Lower leg skin (tissue), 4 donors: Measurements from ENCODE around the gene KDELR3. TPM values are rescaled to one million over a fixed set of nuclear protein-coding genes. Genes with fewer than 3 reads are reported as not detected.

Source experiments
- DNase-seq, 2 donors: peaks; one replicate each; pipeline ENCODE4 v3.0.0-alpha.2; 2019; ENCODE audit warnings: low spot score in 2 of 2
- H3K4me3 ChIP-seq: fragments of 200-600 bp; sonication (generic); 2 replicates; pipeline ENCODE4 v1.5.1; 2017; ENCODE audit warnings: mild to moderate bottlenecking, low read depth; ENCODE audit not compliant: poor library complexity, severe bottlenecking
- POLR2A ChIP-seq, 2 donors: fragments of 450-650 bp; IDR thresholded peaks; one replicate each; pipeline ENCODE4 v1.6.1; 2016 to 2017; ENCODE audit warnings: antibody characterized with exemption in 2 of 2, mild to moderate bottlenecking in 1 of 2, moderate library complexity in 1 of 2
- whole genome bisulfite sequencing, 2 donors: methylation state at CpG; one replicate each; pipeline ENCODE4 v1.1.5; 2018; 5-methylcytosine and 5-hydroxymethylcytosine counted together
- intact Hi-C: fragments of 100-400 bp; cut with DNase I; formaldehyde crosslinking; loops from one replicate; pipeline ENCODE4 v1.15.0; 2023; ENCODE audit warnings: low total_unique reads
- total RNA-seq, 4 donors: library from RNA; depleted of rRNA; stranded (reverse); fragments of >200 nt; gene quantifications; one replicate each; pipeline ENCODE4 v1.1.0, GENCODE V29; 2016
- TF ChIP-seq, protein P1 (sequence below), 3 donors: fragments of 450-650 bp; IDR thresholded peaks; one replicate each; pipeline ENCODE4 v1.5.1; 2016; ENCODE audit warnings: antibody characterized with exemption in 3 of 3, mild to moderate bottlenecking in 3 of 3, moderate library complexity in 2 of 3

The KDELR3 gene
- total RNA-seq, 4 donors from 2014 or later = 0.80 to 5.1 (median 1.3) TPM

DNA sequence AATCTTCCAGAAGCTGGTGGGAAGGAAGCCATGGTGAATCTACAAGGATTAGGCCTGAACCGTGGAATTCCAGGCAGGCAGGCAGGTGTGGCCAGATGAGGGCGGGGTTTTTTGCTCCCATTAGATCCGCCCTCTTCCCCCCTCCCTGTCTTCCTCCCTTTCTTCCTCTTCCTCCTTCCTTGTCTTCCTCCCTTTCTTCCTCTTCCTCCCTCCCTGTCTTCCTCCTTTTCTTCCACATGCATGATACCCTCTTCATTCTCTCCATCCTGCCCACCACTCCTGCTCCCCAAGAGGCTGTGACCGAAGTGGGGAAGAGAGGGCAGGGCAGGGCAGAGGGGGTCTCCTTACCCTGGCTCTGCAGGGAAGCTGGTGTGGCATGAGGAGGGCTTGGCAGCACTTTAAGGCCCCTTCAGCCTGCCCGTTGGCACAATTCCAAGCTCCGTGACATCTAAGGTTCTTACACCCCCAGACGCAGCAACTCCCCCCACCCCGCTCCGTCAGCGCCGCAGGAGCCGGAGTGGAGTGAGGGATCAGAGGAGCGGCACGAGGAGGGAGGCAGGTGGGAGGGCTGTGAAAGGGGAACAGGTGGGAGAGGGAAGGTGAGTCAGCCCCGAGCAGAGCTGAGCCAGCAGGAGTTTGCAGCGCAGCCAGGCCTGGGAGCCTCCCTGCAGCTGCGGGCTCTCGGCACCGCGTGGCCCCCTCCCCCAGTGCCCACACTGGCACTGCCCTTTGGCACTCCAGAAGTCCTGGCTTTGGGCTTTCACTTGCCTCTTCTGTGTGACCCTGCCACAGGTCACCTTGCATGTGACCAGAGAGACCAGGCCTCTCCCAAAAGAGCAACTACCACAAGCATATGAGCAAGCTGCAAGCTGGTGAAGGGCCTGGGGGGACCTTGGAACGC is 45.0 kb upstream of the KDELR3 start:
- 56 to 57% methylated on average over 21 of the region's 21 CpGs for WGBS, 2 donors
- TF ChIP-seq, protein P1, sequence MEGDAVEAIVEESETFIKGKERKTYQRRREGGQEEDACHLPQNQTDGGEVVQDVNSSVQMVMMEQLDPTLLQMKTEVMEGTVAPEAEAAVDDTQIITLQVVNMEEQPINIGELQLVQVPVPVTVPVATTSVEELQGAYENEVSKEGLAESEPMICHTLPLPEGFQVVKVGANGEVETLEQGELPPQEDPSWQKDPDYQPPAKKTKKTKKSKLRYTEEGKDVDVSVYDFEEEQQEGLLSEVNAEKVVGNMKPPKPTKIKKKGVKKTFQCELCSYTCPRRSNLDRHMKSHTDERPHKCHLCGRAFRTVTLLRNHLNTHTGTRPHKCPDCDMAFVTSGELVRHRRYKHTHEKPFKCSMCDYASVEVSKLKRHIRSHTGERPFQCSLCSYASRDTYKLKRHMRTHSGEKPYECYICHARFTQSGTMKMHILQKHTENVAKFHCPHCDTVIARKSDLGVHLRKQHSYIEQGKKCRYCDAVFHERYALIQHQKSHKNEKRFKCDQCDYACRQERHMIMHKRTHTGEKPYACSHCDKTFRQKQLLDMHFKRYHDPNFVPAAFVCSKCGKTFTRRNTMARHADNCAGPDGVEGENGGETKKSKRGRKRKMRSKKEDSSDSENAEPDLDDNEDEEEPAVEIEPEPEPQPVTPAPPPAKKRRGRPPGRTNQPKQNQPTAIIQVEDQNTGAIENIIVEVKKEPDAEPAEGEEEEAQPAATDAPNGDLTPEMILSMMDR (IDR thresholded peaks at IDR 0.05) = no peak
- TF ChIP-seq POLR2A (IDR thresholded peaks at IDR 0.05) = no peak
- DNase-seq = no peak
- no peak overlapping the region for H3K4me3 ChIP-seq
- intact Hi-C loops = no loop called here

DNA sequence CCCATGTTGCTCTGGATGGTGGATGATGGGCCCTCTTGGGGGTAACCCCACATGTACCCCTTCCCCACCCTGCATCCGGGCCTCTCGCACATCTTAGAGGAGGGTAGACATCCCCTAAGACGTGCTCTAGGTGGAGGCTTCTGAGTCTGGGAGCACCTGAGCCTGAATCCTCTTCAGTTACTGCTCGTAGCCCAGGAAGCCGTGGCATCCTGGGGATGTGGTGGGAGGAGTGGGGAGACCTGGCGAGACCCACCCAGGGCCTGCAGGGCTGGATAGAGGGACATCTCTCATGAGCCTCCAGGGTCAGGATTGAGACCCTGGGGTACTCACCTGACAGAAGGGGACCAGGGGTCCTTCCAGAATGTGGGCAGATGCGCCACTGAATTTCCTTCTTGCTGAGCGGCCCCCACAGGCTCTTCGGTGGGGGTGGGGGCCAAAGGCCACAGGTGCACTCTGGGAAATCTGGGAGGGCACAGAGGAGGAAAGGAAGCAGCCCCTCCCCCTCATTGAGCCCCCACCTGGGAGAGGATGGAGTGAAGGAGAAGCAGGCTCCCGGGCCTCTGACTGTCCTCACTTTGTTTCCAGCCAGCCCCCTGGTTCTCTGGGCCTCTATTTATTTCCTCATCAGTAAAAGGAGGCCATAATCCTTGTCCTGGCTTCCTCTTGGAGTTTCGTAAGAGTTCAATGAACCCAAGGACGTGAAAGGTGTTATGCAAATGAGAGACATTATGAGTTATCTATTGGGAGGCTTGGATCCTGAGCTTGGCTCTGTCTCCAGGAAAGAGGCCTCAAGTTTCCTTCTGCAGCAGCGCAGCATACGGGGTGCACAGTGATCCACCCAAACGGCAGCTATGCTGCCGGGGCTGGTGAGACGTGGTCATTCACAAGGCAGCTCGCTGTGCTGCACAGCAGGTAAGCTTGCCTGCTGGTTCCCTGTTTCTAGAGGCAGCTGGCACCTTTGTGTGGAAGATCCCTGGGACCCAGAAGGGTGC is 44.1 kb upstream of the KDELR3 start:
- DNase-seq = no peak
- TF ChIP-seq POLR2A (IDR thresholded peaks at IDR 0.05) = no peak
- TF ChIP-seq, protein P1 (IDR thresholded peaks at IDR 0.05) = no peak
- no peak overlapping the region for H3K4me3 ChIP-seq
- intact Hi-C loops = no loop called here
- WGBS, 2 donors = 76 to 81% methylated on average over 17 to 18 of the region's 18 CpGs

DNA sequence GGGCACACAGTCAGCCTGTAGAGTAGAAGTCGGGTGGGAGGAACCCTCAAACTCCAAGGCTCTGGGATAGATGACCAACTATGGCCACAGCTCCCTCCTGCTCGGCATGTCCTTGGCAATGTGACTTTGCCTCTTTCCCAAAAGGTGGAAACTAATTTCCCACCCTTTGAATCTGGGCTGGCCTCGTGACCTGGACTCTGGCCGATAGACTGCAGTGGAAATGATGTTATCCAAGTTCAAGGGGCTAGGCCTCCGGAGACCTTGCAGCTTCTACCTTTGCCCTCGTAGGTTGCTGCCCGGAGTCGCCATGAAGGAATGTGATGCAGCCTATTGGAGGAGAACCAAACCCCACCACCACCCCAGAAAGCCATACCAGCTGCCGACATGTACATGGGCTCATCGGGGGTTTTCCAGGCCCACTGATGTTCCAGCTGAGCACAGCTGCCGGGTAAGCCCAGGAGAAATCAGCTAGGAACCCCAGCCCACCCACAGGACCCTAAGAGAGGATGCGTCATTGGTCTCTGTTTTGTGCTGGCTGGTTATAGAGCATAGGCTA is 43.3 kb upstream of the KDELR3 start:
- intact Hi-C loops = no loop called here
- no peak for DNase-seq
- no peak overlapping the region for H3K4me3 ChIP-seq
- TF ChIP-seq, protein P1 (IDR thresholded peaks at IDR 0.05) = no peak
- no peak for TF ChIP-seq POLR2A (IDR thresholded peaks at IDR 0.05)
- WGBS, 2 donors = 86 to 88% methylated on average over 11 to 12 of the region's 12 CpGs

DNA sequence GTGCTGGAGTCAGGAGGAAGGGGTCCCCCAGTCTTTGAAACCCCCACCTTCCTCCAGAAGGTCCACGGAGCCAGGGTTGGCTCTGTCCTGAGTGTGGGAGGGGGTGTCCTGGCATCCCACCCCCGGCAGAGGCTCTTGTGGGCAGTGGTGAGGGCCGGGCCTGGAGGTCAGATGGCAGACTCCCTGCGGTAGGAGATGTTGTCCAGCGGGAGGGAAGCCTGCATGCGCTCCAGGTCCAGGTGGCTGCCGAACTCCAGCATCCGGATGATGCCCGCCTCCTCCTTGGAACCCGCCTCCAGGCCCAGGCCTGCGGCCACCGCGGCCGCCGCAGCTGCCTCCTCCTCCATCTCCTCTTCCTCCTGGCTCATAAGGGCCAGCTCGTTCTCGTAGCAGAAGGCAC is 41.3 kb upstream of the KDELR3 start:
- intact Hi-C loops = no loop called here
- no peak for DNase-seq
- TF ChIP-seq POLR2A (IDR thresholded peaks at IDR 0.05) = no peak
- TF ChIP-seq, protein P1 (IDR thresholded peaks at IDR 0.05) = no peak
- no peak overlapping the region for H3K4me3 ChIP-seq
- WGBS, 2 donors = 80 to 91% methylated on average over 8 to 17 of the region's 17 CpGs

DNA sequence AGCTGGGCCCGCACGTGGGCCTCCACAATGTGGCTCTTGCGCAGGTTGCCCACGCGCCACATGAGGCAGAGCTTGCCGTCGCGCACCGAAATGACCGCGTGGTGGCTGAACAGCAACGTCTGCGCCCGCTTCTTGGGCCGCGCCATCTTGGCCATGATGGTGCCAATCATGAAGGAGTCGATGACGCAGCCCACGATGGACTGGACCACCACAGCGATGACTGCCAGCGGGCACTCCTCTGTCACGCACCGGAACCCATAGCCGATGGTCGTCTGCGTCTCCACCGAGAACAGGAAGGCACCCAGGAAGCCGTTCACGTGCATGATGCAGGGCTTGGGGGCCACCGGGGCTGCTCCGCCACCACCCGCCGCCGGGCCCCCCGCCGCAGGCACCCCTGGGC is 40.4 kb upstream of the KDELR3 start:
- WGBS, 2 donors = 97 to 98% methylated on average over 33 to 34 of the region's 36 CpGs
- intact Hi-C loops = no loop called here
- no peak overlapping the region for H3K4me3 ChIP-seq
- no peak for DNase-seq
- TF ChIP-seq, protein P1 (IDR thresholded peaks at IDR 0.05) = no peak
- no peak for TF ChIP-seq POLR2A (IDR thresholded peaks at IDR 0.05)
